GM23248 (cell line): ENCODE results near the gene NDUFA13.

Experiments
- EZH2 ChIP-seq: fragments of 200-600 bp; sonication (generic); IDR thresholded peaks from 2 replicates; pipeline ENCODE4 v1.6.1; 2018; ENCODE audit warnings: antibody characterized with exemption, mild to moderate bottlenecking; ENCODE audit not compliant: insufficient read depth, poor library complexity, severe bottlenecking
- EZH2phosphoT487 ChIP-seq: fragments of 200-600 bp; sonication (generic); IDR thresholded peaks from 2 replicates; pipeline ENCODE4 v1.6.1; 2018; ENCODE audit warnings: antibody characterized with exemption, moderate library complexity, mild to moderate bottlenecking, low read depth; ENCODE audit not compliant: insufficient read depth

DNA sequence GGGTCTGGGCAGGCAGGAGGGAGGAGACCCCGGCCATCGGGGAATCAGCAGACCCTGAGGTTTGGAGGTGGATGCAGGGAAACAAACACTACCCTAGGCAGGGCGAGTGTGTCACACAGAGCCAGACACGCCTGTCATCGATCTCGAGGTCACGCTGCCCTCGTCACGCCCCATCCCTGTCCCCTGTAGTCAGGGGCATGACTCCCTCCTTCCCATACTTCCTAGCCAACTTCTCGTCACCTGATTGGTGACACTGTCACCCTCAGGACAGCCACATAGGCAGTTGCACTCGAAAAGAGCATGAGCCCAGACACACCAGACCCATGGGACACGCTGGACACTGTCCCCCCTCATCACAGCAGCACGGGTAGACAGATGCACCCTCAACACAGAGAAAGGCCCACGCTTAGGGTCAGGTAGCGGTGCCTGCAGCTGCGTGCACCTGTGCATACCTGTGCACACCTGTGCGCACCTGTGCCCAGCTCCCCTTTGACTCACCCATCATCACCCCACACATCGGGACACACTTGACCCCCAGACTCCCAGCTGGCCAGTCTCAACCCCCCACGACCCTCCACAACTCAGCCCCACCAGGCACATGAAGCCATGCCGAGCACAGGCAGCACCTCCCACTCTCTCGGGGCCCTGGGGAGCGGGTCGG, 33.9 kb downstream of the NDUFA13 start:
- TF ChIP-seq EZH2phosphoT487: no peak
- no peak for TF ChIP-seq EZH2
